ENCODE data around the gene METAP1D.
"Not testable (repeated sequence)": the region's sequence is repeated elsewhere in the genome, so short reads cannot be mapped to it uniquely, and the experiment has no call there.

METAP1D gene

GRCh38 chr2:172113617-172114016, 113.9 kb downstream of the METAP1D start:
- Histone ChIP-seq H3K27ac (no peak overlapping the region), H3K4me3 (no peak overlapping the region)
- TF ChIP-seq CTCF (IDR thresholded peaks at IDR 0.05), result no peak
- no peak for DNase-seq (ENCODE audit: low spot score)

DNA sequence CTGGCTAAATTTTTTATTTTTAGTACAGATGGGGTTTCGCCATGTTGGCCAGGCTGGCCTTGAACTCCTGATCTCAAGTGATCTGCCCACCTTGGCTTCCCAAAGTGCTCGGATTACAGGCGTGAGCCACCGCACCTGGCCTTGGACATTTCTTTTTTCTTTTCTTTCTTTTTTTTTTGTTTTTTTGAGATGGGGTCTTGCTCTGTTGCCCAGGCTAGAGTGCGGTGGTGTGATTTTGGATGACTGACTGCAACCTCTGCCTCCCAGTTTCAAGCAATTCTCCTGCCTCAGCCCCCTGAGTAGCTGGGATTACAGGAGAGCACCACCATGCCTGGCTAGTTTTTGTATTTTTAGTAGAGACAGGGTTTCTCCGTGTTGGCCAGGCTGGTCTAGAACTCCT, 114.4 kb downstream of the METAP1D start:
- not testable (repeated sequence) for DNase-seq (ENCODE audit: low spot score); H3K27ac ChIP-seq; H3K4me3 ChIP-seq

- DNase-seq (ENCODE audit: low spot score), result no peak
- H3K27ac ChIP-seq, result no peak overlapping the region
- no peak overlapping the region for H3K4me3 ChIP-seq
- TF ChIP-seq CTCF (IDR thresholded peaks at IDR 0.05), result no peak
These were observed 114.8 kb downstream of the METAP1D start for GRCh38 chr2:172114579-172114978.

DNA sequence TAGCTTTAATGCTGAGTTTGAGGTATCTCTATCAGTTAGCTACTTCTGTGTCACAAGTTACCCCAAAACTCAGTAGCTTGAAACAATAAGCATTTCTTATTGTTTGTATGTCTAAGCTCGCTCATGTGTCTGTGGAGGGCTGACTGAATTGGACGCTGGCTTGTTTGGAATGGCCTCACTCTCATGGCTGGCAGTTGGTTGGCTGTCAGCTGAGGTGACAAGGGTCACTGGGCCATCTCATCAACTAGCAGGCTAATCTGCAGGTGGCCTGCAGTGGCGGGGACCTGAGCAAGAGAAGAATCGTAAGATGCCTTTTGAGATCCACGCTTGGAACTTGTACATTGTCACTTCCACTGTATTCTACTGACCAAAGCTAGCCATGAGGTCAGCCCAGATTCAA, 116.4 kb downstream of the METAP1D start:
- TF ChIP-seq CTCF (IDR thresholded peaks at IDR 0.05), result no peak
- H3K4me3 ChIP-seq, result no peak overlapping the region
- H3K27ac ChIP-seq, result no peak overlapping the region
- DNase-seq (ENCODE audit: low spot score), result no peak

GRCh38 chr2:172119089-172119488, 119.3 kb downstream of the METAP1D start:
- Histone ChIP-seq H3K4me3 (no peak overlapping the region), H3K27ac (no peak overlapping the region)
- DNase-seq (ENCODE audit: low spot score), result no peak
- no peak for TF ChIP-seq CTCF (IDR thresholded peaks at IDR 0.05)

DNA sequence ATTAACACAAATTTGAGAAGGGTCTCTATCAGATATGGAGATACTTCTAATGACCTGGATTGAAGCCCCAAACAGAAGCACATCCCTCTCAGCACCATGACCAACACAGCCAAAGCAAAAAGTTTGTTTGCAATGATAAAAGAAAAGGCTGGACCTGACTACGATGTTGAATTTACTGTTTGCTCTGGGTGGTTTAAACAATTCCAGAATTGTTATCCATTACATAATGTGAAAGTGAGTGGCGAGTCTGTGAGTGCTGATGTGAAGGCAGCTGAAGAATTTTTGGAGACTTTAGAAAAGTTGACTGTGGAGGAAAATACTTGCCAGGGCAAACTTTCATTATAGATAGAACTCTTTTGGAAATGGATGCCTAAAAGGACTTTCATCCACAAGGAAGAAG, 120.4 kb downstream of the METAP1D start:
- H3K27ac ChIP-seq, result no peak overlapping the region
- TF ChIP-seq CTCF (IDR thresholded peaks at IDR 0.05), result no peak
- no peak for DNase-seq (ENCODE audit: low spot score)
- H3K4me3 ChIP-seq, result no peak overlapping the region

- Histone ChIP-seq H3K4me3 (no peak overlapping the region), H3K27ac (no peak overlapping the region)
- no peak for TF ChIP-seq CTCF (IDR thresholded peaks at IDR 0.05)
- no peak for DNase-seq (ENCODE audit: low spot score)
These were observed 128.7 kb downstream of the METAP1D start for GRCh38 chr2:172128484-172128883.

- H3K27ac ChIP-seq, result no peak overlapping the region
- TF ChIP-seq CTCF (IDR thresholded peaks at IDR 0.05), result no peak
- DNase-seq (ENCODE audit: low spot score), result no peak
- H3K4me3 ChIP-seq, result no peak overlapping the region
These were observed 129.7 kb downstream of the METAP1D start for GRCh38 chr2:172129404-172129803.
